ENCODE results near the gene PCGF3.

DNA sequence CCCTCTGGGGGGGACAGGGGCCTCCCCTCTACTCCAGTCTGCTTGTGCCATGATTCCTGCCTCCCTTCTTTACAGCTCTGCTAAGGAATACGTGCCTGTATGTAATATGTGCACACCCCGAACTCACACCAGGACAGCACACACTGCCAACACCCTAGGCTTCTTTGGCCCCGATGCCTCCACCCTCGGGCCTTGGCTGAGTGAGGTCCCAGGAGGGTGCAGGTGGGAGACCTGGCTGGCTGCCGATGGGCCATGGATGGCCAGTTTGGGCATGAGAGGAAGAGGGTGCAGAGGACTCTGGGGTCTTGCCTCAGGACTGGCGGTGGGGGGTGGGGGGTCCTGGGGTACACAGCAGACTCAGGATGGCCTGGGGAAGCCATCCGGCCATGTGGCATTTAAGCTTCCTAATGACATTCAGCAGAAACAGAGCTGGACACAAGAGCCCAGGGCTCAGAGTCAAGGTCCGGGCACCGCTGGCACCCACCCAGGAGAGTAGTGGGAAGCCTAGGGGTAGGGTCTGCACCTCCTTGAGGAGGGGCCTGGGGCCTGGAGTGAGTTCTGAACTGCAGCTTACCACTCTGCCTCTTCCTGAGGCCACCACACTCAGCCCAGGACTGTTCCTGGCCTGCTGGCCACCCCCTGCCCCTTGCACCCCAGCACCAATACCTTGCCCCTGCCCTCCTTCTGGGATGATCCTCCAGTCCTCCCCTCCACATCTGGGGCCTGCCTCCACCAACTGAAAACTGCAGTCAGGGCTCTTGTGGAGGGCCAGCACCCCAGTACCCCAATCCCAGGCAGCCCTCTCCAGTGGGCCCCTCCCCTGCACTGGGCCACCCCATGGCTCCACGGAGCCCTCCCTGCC is 2.1 kb upstream of the PCGF3 start:
- TF ChIP-seq, protein P1, sequence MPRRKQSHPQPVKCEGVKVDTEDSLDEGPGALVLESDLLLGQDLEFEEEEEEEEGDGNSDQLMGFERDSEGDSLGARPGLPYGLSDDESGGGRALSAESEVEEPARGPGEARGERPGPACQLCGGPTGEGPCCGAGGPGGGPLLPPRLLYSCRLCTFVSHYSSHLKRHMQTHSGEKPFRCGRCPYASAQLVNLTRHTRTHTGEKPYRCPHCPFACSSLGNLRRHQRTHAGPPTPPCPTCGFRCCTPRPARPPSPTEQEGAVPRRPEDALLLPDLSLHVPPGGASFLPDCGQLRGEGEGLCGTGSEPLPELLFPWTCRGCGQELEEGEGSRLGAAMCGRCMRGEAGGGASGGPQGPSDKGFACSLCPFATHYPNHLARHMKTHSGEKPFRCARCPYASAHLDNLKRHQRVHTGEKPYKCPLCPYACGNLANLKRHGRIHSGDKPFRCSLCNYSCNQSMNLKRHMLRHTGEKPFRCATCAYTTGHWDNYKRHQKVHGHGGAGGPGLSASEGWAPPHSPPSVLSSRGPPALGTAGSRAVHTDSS (tag by site-specific recombination; IDR thresholded peaks at IDR 0.05): no peak
- no peak for TF ChIP-seq CTCF (tag by site-specific recombination; IDR thresholded peaks at IDR 0.05)
- TF ChIP-seq GLIS1 (tag by site-specific recombination; IDR thresholded peaks at IDR 0.05): no peak
- TF ChIP-seq GFI1B (tag by site-specific recombination; IDR thresholded peaks at IDR 0.05): no peak
